H4 (cell line): ENCODE measurements around the gene FAM168A. TPM values are rescaled to one million over a fixed set of nuclear protein-coding genes. Genes with fewer than 3 reads are reported as not detected.
"Not testable (repeated sequence)": the region's sequence is repeated elsewhere in the genome, so short reads cannot be mapped to it uniquely, and the experiment has no call there.

Experiments
- DNase-seq: peaks from one replicate; pipeline ENCODE4 v3.0.0-alpha.2; 2015; ENCODE audit warnings: low spot score
- total RNA-seq: library from RNA; depleted of rRNA; stranded (reverse); fragments of >200 nt; shearing (Covaris generic); gene quantifications from 2 replicates; pipeline ENCODE4 v1.2.3, GENCODE V29; 2014

FAM168A gene
- total RNA-seq, 1 experiment from 2014 or later: 14.6 TPM

DNA sequence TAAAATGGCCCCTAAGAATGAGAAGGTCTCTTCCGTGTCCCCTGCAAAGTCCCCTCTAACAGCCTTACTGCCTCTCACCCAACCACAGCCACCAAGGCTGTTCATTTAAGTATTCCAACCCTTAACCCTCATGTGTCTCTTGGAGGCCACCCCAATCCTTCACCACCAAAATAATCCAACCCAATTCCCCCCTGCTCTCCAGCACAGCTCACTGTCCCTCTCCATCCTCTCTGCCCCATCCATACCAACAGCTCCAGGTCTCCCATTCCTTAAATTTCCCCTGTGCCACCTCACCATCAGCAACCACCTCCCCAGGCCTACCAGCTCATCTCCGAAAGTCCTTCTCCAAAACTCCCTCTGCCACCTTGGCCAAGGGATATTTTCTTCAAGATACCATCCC is 1.4 kb downstream of the FAM168A start:
- no peak for DNase-seq

DNA sequence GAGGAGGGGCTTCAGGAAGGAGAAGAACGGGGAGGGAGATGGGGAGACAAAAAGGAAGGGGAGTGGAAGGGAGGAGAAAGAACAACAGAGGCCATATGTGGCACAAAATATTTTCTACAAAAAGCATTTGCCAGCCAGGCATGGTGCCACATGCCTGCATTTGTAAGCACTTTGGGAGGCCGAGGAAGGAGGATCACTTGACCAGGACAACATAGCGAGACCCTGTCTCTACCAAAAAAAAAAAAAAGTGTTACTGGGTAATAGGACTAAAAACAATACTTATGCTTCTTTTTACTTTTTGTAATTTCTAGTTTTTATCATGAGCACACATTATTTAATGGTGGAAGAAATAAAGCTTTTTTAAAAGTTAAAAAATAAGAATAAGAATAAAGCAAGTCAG is 5.3 kb downstream of the FAM168A start:
- no peak for DNase-seq

DNA sequence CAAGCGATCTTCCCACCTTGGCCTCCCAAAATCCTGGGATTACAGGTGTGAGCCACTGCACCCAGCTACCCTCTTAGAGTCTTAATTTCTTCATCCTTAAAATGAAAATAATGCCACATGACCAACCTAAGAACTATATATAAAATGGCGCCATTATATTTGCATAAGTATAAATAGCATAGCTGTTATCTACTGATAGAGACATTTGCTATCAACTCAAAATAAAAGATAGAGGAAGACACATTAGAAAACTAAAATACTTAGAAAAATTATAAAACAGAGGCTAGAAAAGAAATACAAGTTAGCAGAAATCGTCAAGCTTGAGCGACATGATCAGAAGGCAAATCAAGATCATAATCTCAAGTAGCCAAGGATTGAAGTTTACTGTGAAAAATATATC is 6.2 kb downstream of the FAM168A start:
- no peak for DNase-seq

DNA sequence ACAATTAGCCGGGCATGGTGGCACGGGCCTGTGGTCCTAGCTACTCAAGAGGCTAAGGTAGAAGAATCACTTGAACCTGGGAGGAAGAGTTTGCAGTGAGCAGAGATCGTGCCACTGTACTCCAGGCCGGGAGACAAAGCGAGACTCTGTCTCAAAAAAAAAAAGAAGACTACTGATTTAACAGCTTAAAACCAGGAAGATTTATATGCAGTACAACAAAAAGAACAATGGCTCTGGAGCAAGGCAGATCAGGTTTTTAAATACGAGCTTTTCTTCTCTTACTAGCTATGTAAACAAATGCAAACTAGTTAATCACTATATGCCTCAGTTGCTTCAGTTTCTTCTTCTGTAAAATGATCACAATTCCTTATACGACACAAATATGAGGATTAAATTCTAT is 6.9 kb downstream of the FAM168A start:
- no peak for DNase-seq

DNA sequence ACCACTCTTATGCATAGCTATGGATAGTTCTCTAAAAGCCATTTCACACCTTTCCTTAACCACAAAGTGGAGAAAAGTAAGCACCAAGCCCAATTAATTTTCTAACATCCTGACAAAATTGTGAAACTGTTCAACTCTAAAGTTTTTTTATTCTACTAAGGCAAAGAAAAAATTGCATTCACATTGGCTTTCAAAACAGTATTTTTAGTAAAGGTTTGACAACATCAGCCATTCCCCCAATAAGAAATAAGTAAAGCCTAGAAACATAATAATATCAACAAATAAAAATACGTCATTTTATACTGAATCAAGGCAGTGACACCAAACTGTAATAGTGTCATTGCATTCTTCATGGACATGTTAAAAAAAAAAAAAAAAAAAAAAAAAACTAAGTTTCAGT is 11.1 kb downstream of the FAM168A start:
- no peak for DNase-seq

DNA sequence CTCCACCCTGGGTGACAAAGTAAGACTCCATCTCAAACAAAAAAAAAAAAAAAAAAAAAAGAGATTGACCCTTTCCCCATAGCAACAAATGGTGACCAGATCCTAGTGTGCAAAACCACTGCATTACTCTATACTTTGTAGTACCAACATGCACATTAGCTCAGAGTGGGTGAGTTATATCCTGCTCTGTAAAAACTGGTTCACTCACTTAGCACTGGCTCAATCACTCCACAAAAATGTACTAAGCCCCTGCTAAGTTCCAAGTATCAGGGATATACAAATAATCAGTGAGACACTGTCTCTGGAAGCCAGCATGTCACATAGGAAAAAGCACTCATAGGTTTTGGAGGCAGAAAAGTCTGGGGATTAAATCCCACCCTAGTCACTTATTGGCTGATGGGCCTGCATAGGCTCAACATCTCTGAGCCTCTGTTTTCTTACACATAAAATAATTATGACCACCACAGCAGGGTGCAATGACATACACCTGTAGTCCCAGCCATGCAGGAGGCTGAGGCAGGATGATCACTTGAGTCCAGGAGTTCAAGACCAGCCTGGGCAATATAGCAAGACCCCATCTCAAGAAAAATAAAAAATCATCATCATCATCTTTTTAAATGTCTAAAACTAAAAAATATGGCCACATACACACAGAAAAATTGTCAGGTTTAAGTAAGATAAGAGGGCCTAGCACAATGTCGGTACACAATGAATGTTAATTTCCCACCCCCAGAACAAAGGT is 11.9 kb downstream of the FAM168A start:
- DNase-seq: no peak

DNA sequence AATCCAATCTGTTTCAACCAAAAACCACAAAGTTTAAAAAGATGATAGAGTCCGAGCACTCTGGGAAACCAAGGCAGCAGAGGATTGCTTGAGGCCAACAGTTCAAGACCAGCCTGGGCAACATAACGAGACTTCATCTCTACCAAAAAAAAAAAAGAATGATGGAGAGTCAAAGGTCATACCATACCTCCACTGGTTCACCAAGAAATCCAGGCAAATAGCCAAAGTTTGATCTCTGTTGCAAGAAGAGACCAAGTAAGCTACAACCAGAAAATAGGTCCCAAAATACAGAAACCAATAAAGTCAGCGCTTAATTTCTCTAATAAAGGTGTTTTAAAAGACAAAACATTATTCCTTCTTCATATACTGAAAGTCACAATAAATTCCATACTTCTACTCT is 13.1 kb downstream of the FAM168A start:
- DNase-seq: no peak

DNA sequence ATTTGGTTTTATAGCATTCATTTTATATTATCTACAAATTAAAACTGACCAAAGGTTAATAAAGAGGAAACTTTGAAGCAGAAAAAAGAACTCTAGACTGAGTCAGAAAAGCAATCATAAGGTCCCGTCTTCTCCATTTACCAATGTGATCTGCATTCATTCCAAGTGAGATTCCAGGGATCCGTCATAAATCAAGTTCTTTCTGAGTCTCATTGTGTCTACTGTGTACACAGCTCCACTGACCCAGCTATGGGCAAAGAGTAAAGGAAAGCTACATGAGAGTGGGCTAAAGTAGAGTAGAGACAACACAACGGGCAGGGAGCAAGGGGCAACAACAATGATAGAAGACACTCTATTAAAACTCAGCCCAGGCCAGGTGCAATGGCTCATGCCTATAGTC is 15.3 kb downstream of the FAM168A start:
- DNase-seq: no peak

DNA sequence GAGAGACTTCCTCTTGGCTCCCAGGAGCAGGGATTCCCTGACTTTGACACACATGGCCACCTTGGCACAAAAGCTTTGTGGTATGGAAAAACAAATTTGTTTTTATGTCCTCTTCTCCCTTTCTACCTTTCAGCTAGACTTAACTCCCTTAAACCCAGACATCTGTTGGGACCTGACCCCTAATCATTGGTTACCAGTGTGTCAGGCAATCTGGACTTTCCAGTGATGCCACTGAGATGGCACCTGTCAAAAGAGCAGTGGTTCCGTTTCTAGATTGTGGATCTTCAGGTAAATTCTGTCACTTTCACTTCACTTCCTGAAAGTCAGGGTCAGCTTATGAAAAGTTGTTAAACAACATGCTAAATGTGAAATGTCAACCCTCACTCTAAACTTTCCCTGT is 17.2 kb downstream of the FAM168A start:
- DNase-seq: not testable (repeated sequence)

DNA sequence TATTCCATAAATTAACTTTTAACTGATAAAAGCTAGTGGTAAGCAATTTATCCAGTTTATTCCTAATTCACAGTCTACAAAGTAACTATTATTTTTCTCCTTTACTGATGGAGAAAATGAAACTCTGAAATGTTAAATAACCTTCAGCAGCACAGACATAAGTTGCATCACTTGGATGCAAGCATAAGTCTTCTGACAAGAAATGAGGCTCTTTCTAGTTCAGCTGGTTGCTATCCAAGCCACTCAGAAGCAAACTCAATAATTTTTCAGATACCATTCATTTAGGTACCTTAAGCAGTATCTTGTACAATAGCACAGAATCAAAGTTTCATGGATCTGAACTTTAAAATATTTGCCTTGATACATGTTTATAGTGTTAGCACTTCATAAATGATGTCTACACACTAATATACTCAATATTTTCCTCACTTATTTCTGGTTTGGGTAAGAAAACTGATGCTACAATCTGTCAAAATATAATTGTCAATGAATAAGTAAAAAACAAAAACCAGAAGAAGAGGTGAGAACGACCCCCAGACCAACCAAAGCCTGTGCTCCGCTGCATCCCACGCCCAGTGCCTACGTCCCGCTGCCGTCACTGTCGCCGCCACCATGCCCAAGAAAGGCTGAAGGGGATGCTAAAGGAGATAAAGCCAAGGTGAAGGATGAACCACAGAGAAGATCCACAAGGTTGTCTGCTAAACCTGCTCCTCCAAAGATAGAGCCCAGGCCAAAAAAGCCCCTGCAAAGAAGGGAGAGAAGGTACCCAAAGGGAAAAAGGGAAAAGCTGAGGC is 18.1 kb downstream of the FAM168A start:
- no peak for DNase-seq

DNA sequence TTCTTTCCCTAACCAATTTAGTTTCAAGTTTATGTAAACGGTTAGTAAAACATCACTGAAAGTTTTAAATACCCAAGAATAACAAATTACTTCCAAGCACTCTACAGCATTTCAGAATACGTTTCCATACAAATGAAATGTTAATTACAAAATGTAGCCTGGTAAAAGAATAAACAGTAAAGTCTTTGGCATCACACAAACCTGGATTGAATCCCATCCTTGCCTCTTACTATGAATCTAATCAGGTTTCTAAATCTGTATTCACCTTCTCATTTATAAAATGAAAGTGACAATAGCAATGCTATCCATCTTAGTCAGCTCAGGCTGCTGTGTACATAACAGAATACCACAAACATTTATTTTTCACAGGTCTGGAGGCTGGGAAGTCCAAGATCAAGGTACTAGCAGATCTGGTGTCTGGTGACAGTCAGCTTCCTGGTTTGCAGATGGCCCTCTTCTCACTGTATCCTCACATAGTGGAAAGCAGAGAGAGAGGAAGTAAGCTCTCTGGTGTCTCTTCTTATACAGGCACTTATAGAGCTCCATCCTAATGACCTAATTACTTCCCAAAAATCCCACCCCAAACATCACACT is 19.2 kb downstream of the FAM168A start:
- DNase-seq: no peak

DNA sequence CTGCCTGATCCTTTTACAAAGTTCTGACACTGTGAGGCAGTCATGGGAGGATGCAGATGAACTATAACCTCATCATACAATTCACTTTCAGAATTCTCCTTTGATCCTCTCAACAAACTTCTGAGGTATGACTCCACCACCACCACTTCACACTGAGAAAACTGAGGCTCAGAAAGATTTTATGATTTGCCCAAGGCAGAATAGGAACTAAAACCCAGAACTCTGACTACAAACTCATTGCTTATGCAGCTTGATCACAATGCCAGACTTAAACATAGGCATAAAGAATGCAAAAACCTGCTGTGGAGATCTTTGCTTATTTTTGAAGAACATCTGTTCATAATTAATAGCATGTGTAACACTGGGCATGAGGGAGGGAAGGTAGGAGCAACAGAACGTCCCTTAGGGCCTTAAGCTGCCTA is 20.4 kb downstream of the FAM168A start:
- no peak for DNase-seq

DNA sequence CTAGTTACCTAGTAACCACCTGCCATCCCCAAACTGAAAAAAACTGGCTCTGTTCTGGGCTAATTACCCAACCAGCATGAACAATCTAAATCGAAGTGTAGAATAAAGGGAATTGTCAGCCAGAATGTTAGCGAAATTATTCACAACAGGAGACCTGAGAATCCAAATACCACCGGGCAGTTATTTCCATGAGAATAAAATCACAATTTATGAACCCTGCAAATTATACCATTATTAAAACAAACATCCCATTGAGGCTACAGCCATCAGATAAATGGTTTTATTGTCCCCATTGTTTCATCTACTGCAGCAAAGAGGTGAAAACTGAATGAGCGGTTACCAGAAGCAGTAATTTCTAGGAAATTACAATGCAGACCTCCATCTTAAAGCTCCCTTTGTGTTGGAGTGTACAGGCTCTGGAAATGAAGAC is 21.7 kb downstream of the FAM168A start:
- DNase-seq: no peak

DNA sequence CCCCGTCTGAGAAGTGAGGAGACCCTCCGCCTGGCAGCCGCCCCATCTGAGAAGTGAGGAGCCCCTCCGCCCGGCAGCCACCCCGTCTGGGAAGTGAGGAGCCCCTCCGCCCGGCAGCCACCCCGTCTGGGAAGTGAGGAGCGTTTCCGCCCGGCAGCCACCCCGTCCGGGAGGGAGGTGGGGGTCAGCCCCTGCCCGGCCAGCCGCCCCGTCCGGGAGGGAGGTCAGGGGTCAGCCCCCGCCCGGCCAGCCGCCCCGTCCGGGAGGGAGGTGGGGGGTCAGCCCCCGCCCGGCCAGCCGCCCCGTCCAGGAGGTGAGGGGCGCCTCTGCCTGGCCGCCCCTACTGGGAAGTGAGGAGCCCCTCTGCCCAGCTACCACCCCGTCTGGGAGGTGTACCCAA is 25.9 kb downstream of the FAM168A start:
- DNase-seq: not testable (repeated sequence)

DNA sequence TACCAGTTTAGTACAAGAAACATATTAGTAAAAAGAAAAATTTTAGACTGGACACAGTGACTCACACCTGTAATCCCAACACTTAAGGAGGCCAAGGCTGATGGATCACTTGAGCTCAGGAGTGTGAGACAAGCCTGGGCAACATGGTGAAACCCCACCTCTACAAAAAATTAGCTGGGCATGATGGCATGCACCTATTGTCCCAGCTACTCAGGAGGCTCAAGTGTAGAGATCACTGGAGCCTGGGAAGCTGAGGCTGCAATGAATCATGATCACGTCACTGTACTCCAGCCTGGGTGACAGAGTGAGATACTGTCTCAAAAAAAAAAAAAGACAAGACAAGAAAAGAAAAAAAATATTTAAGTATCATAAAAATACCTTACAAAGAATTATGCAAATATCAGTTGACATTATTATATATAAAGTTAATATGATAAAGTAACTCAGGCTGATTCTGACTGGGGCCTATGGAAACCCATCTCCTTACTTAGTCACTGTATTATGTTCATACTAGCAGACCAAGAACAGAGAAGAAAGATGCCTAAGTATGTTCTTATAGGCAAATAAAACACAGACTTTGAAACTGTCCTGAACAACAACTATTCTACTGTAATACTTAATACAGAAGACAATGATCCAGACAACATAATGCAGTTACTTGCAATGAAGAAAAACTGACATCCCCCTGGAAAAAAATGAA is 27.3 kb downstream of the FAM168A start:
- DNase-seq: no peak

DNA sequence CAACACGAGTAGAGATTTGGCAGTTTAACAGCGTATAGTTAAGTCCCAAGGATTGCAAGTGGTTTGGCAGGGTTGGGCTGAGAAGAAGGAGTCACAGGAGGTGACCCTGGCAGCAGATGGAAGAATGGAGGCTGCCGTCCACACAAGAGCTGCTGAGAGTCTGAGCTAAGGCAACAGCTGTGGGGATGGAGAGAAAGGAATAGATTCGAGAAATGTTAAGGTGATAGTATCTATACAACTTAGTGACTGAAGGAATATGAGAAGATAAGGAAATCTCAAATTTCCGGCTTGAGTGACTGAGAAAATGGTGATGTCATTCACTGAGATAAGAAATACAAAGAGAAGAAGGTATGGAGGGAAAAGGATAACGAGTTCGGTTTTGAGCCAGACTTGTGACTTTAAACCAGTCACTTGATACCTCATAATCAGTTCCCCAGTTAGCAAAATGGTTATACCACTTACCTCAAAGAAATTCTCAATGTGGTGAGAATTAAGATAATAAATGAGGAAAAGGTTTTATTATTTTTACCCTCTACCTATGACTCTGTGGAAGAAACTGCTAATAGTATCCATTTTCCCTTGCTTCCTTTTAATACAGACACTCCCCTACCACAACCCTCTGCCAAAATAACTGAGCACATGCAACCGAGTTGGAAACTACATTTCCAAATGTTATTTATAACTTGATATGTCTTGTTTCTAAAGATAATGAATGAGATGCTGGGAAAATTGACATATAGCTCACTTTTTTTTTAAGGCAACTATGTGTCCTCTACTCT is 30.7 kb downstream of the FAM168A start:
- DNase-seq: peak; percentile 6

DNA sequence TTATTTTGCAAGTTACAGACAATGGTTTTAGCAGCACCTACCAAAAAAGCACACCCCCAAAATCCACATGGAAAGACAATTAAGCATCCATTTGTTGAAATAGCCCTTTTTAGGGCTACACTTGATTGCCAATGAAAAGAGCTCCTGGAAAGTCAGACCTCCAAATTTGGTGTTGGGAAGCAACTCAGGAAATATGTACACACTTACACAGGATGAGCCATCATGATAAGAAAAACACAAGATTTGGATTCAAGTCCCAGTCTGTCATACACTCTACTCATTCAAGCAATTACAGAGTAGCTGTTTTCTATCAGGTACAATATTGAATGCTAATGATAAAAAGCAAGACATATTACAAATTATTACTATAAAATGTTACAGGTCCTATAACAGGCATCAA is 31.5 kb downstream of the FAM168A start:
- DNase-seq: no peak

DNA sequence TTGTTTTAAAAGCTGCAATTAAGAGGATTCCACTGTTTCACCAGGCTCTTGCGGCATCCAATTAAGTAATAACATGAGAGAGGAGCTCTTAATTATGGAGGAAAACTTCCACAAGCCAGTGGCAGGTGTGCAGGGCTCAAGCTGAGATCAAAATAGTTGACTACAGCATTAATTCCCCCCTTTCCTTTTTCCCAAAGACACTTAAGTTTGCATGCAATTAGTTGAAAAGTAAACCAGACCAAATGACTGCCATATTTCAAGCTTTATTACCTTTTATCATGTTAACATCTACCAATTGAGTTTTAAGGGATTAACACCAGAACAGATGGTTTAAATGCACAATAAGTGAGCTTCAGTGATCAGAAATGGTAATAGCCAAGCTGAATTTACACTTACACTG is 32.1 kb downstream of the FAM168A start:
- no peak for DNase-seq

DNA sequence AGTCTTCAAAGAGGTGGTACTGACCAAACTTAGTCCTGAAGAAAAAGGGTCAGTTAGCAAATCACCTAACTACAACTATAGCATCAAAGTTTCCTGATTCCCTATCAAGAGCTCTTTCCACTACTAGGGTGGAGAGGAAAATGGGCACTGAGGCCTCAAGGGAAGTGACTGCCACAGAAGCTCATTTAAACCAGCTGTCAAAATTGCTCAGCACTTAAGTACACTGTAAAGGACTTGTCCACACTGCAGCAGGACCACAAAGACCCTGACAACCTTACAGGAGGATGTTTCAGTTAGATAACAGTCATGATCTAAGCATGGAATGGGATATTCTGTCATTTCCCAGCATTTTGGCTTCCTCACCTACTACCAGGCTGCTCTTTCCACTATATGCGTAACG is 33.0 kb downstream of the FAM168A start:
- no peak for DNase-seq

DNA sequence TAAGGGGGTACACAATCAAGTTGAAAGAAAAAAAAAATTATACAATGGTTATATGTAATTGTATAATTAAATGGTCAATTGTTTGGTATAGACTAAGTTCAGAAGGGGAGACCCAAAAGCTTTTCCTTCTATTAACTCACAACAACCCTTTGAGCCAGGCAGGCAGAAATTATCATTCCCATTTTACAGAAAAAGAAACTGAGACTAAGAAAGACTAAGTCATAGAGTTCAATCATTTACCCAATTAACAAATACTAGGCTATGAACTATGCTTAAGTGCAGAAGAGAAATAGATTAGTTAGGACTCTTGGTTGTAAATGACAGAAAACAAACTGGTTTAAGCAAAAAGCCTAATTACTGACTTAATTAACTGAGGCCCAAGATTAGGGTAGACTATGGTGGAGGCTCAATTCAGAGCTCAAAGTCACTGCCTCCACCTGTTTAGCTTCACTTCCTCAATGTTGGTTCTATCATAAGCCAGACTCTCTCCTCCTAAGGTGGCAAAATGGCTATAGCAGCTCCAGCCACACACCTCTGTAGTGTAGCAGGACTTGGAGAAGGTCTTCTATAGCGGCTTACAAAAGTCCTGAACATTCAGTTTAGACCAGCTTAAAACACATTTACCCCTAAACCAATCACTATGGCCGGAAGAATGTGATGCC is 34.2 kb downstream of the FAM168A start:
- DNase-seq: no peak

DNA sequence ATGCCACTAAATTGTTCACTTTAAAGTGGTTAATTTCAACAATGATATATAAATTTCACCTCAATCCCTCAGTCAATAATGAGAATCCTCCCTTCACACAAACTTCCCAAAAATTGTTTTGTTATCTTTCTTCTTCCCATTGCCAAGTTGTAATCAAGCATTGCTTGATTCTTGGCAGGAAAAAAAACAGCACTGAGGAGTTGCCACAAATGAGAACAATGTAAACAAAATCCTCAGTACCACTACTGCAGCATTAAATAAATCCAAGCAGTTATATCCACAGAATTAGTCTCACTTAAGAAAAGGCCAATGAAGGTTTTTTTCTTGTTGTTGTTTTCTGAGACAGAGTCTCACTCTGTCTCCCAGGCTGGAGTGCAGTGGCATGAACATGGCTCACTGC is 38.2 kb downstream of the FAM168A start:
- no peak for DNase-seq
